HepG2 (cell line): ENCODE data around the gene ATXN7L3. TPM values are rescaled to one million over a fixed set of nuclear protein-coding genes. Genes with fewer than 3 reads are reported as not detected.
A peak's percentile ranks its signal among the peaks of the same experiment; 100 is the strongest.

ENCODE experiments used
- ATAC-seq: fragments of 200-7000 bp; cut with Tn5 transposase; 3 replicates; pipeline ENCODE4 v1.9.1; 2020; ENCODE audit warnings: mild to moderate bottlenecking, moderate library complexity
- BruUV-seq: library from RNA; stranded (reverse); fragments of 400-500 nt; replicated peaks from 2 replicates; lab custom pipeline; 2021; lab: Mats Ljungman, UMichigan
- CTCF ChIA-PET: fragments of 300-600 bp; formaldehyde crosslinking; extraction: SDS; loops from one replicate; lab custom pipeline; 2021; ENCODE audit warnings: low total read pairs, inconsistent platforms, low intra/inter-chr PET ratio; lab: Yijun Ruan, JAX
- POLR2A ChIA-PET: fragments of 350-600 bp; sonication (Branson Sonifier 250); formaldehyde crosslinking; loops from one replicate; lab custom pipeline; 2020; ENCODE audit warnings: antibody characterized with exemption, inconsistent platforms; lab: Yijun Ruan, JAX
- DNase-seq: peaks from one replicate; pipeline ENCODE4 v3.0.0-alpha.2; 2015; ENCODE audit warnings: low spot score
- FAIRE-seq: peaks from 3 replicates; lab custom pipeline; 2011; peaks lifted over from hg19 to GRCh38; lab: Jason Lieb, UNC
- H2AFZ ChIP-seq: one replicate; pipeline ENCODE4 v1.6.1; 2011; ENCODE audit warnings: low read length, inconsistent platforms
- H3K27ac ChIP-seq: fragments of 300-600 bp; 3 replicates; pipeline ENCODE4 v1.8.0; 2011; ENCODE audit warnings: mixed run types, mild to moderate bottlenecking, mixed read lengths, low read length, inconsistent platforms; ENCODE audit not compliant: insufficient read depth; ENCODE audit errors: extremely low read length
- H3K27me3 ChIP-seq, 2 experiments: fragments of 200-600 bp in 1 of 2; 2 replicates in 1 of 2; 3 replicates in 1 of 2; pipeline versions ENCODE4 v1.6.0 to v1.8.0; 2011; ENCODE audit warnings: low read length in 2 of 2, mild to moderate bottlenecking in 2 of 2, moderate library complexity in 2 of 2, inconsistent platforms in 1 of 2; ENCODE audit not compliant: insufficient read depth in 2 of 2, control insufficient read depth in 1 of 2
- H3K36me3 ChIP-seq, 2 experiments: fragments of 200-600 bp in 1 of 2; replicated peaks in 1 of 2; 2 replicates in 1 of 2; 3 replicates in 1 of 2; pipeline versions ENCODE4 v1.5.1 to v1.8.0; 2011; ENCODE audit warnings: low read length in 2 of 2, inconsistent platforms in 1 of 2; ENCODE audit not compliant: insufficient read depth in 2 of 2, control insufficient read depth in 1 of 2
- H3K4me1 ChIP-seq: 2 replicates; pipeline ENCODE4 v1.5.1; 2012; ENCODE audit warnings: low read length, inconsistent platforms; ENCODE audit not compliant: insufficient read depth
- H3K4me2 ChIP-seq: 2 replicates; pipeline ENCODE4 v1.6.0; 2011; ENCODE audit warnings: low read depth, low read length, inconsistent platforms
- H3K4me3 ChIP-seq, 3 experiments: fragments of 200-600 bp in 1 of 3; sonication (generic), shearing (Covaris generic) in 1 of 3; replicated peaks in 1 of 3; 2 replicates each; pipeline ENCODE4 v1.5.1; 2011 to 2016; ENCODE audit warnings: low read length in 3 of 3, inconsistent platforms in 2 of 3, low read depth in 2 of 3, mild to moderate bottlenecking in 2 of 3, control low read depth in 1 of 3, mixed read lengths in 1 of 3; ENCODE audit not compliant: insufficient read depth in 1 of 3
- H3K79me2 ChIP-seq: one replicate; pipeline ENCODE4 v1.6.1; 2011; ENCODE audit warnings: low read length, inconsistent platforms; ENCODE audit not compliant: insufficient read depth
- H3K9ac ChIP-seq: 2 replicates; pipeline ENCODE4 v1.6.0; 2011; ENCODE audit warnings: mild to moderate bottlenecking, low read depth, low read length, inconsistent platforms; ENCODE audit not compliant: insufficient read depth
- H3K9me3 ChIP-seq: 2 replicates; pipeline ENCODE4 v1.5.1; 2012; ENCODE audit warnings: mild to moderate bottlenecking, low read length
- H4K20me1 ChIP-seq: 2 replicates; pipeline ENCODE4 v1.6.0; 2011; ENCODE audit warnings: inconsistent platforms, mild to moderate bottlenecking, low read length, moderate library complexity; ENCODE audit not compliant: insufficient read depth
- AGO2 ChIP-seq: fragments of 200-400 bp; formaldehyde crosslinking; optimal IDR thresholded peaks from 2 replicates; pipeline ENCODE3; 2017; ENCODE audit warnings: mild to moderate bottlenecking, low read depth, low read length, moderate library complexity
- EED ChIP-seq: sonication (generic); formaldehyde crosslinking; IDR thresholded peaks from 2 replicates; pipeline ENCODE4 v1.5.0; 2020; ENCODE audit warnings: mild to moderate bottlenecking, missing genetic modification reagents
- FOXA3 ChIP-seq: IDR thresholded peaks from 2 replicates; pipeline ENCODE4 v1.6.1; 2016; ENCODE audit warnings: missing genetic modification reagents, missing compliant biosample characterization
- NCOA5 ChIP-seq: sonication (generic); formaldehyde crosslinking; IDR thresholded peaks from 2 replicates; pipeline ENCODE4 v1.4.0; 2020; ENCODE audit warnings: missing genetic modification reagents
- NFIC ChIP-seq: IDR thresholded peaks from 2 replicates; pipeline ENCODE4 v1.6.1; 2012; ENCODE audit warnings: mild to moderate bottlenecking, low read length, inconsistent platforms
- POLR2A ChIP-seq, 2 experiments: IDR thresholded peaks; 2 replicates each; pipeline ENCODE4 v1.6.1; 2011; ENCODE audit warnings: low read depth in 2 of 2, low read length in 2 of 2, mild to moderate bottlenecking in 1 of 2, moderate library complexity in 1 of 2; ENCODE audit not compliant: insufficient read depth in 1 of 2
- POLR2AphosphoS5 ChIP-seq: IDR thresholded peaks from 2 replicates; pipeline ENCODE4 v1.6.1; 2012; ENCODE audit warnings: low read depth, low read length
- POLR2G ChIP-seq: fragments of 200-400 bp; formaldehyde crosslinking; IDR thresholded peaks from 2 replicates; pipeline ENCODE4 v1.6.1; 2018; ENCODE audit warnings: mild to moderate bottlenecking, low read depth, low read length, moderate library complexity
- RBFOX2 ChIP-seq: fragments of 200-400 bp; formaldehyde crosslinking; IDR thresholded peaks from 2 replicates; pipeline ENCODE4 v1.6.1; 2017; ENCODE audit warnings: low read depth, mild to moderate bottlenecking, low read length
- ZC3H13 ChIP-seq: sonication (generic); formaldehyde crosslinking; IDR thresholded peaks from 2 replicates; pipeline ENCODE4 v1.8.1; 2023; ENCODE audit warnings: mild to moderate bottlenecking, missing genetic modification reagents, moderate library complexity
- ZNF101 ChIP-seq: sonication (generic); formaldehyde crosslinking; IDR thresholded peaks from 2 replicates; pipeline ENCODE4 v1.4.0; 2020; ENCODE audit warnings: mild to moderate bottlenecking, low read depth, missing genetic modification reagents, borderline replicate concordance
- ZNF274 ChIP-seq: sonication (generic); formaldehyde crosslinking; IDR thresholded peaks from 2 replicates; pipeline ENCODE4 v1.5.1; 2020; ENCODE audit warnings: mild to moderate bottlenecking, missing genetic modification reagents
- WGBS: methylation state at CpG from one replicate; pipeline ENCODE4 v1.1.6; 2017; ENCODE audit warnings: low lambda C conversion rate; 5-methylcytosine and 5-hydroxymethylcytosine counted together
- in situ Hi-C: cut with HindIII; loops from 2 replicates; pipeline ENCODE4 v1.10.0; 2017; ENCODE audit warnings: low pct_unique_long_range_greater_than_20kb; ENCODE audit not compliant: extremely low pct_ligation_motif_present
- intact Hi-C: fragments of 100-400 bp; cut with micrococcal nuclease; formaldehyde crosslinking; loops from one replicate; pipeline ENCODE4 v1.10.0; 2022; ENCODE audit not compliant: unreplicated experiment
- polyA plus RNA-seq, 8 experiments: library from polyadenylated mRNA; depleted of rRNA in 3 of 8; stranded (reverse) in 7 of 8; unstranded in 1 of 8; fragments of >200 nt; fragmentation: Illumina TruSeq in 4 of 8; extraction: Trizol in 4 of 8; gene quantifications; 2 replicates each; pipeline versions ENCODE4 v1.2.1 to v1.2.3, GENCODE V29; 2011 to 2016; ENCODE audit warnings: low read depth in 4 of 8, missing spikeins in 1 of 8, mixed read lengths in 1 of 8; ENCODE audit not compliant: insufficient read depth in 1 of 8
- total RNA-seq, 5 experiments: library from RNA; depleted of rRNA; stranded (reverse); fragments of >200 nt; fragmentation: Illumina TruSeq; extraction: Trizol; gene quantifications; 2 replicates each; pipeline ENCODE4 v1.2.3, GENCODE V29; 2016; ENCODE audit warnings: low read depth in 1 of 5
- TF ChIP-seq, protein P1 (sequence below): sonication (generic); formaldehyde crosslinking; IDR thresholded peaks from 2 replicates; pipeline ENCODE4 v1.4.0; 2020; ENCODE audit warnings: mild to moderate bottlenecking, missing genetic modification reagents
- TF ChIP-seq, protein P2 (sequence below): sonication (generic); formaldehyde crosslinking; IDR thresholded peaks from 2 replicates; pipeline ENCODE4 v1.9.0; 2022; ENCODE audit warnings: missing genetic modification reagents, mild to moderate bottlenecking, borderline replicate concordance
- TF ChIP-seq, protein P3 (sequence below): sonication (generic); formaldehyde crosslinking; IDR thresholded peaks from 2 replicates; pipeline ENCODE4 v1.8.1; 2022; ENCODE audit warnings: low read depth, mild to moderate bottlenecking, missing genetic modification reagents

ATXN7L3 gene
- total and polyA plus RNA-seq, 2 of the 13 experiments (the other 11 are each of a cell fraction or from before 2014, with no cell fraction given) = 44.5 to 59.1 TPM

GRCh38 chr17:44213403-44214229 is 13.9 kb upstream of the ATXN7L3 start:
- peaks cover 38 to 69% of the 10 kb centered on the region in 2 experiments for H3K36me3 ChIP-seq

More at GRCh38 chr17:44213403-44214229, 13.9 kb upstream of the ATXN7L3 start:
- no peaks in the 10 kb centered on the region for H3K9me3 ChIP-seq
- H3K4me2 ChIP-seq = no peak overlapping the region
- ATAC-seq (no peak), FAIRE-seq (no peak), DNase-seq (no peak)
- no peak overlapping the region for H2AFZ ChIP-seq
- ChIA-PET CTCF (no interaction called here), POLR2A (interaction anchor here (1.6 kb wide), 1 partner anchor 27 kb away, joined by 5 read pairs; the partner anchor contains the start of gene TMUB2)
- no peaks in the 10 kb centered on the region for H4K20me1 ChIP-seq
- no TSS peak for BruUV-seq
- peak; percentile 25; the same call in 1 of the 2 replicates for TF ChIP-seq RBFOX2
- 0 out of 4 replicates have a peak, but pooled peaks of 1 of the 2 experiments have one; percentile 27 for TF ChIP-seq POLR2A (IDR thresholded peaks at IDR 0.05; ENCODE audit: insufficient read depth in 1 of 2, low read depth in 2 of 2, low read length in 2 of 2)
- TF ChIP-seq, protein P1, sequence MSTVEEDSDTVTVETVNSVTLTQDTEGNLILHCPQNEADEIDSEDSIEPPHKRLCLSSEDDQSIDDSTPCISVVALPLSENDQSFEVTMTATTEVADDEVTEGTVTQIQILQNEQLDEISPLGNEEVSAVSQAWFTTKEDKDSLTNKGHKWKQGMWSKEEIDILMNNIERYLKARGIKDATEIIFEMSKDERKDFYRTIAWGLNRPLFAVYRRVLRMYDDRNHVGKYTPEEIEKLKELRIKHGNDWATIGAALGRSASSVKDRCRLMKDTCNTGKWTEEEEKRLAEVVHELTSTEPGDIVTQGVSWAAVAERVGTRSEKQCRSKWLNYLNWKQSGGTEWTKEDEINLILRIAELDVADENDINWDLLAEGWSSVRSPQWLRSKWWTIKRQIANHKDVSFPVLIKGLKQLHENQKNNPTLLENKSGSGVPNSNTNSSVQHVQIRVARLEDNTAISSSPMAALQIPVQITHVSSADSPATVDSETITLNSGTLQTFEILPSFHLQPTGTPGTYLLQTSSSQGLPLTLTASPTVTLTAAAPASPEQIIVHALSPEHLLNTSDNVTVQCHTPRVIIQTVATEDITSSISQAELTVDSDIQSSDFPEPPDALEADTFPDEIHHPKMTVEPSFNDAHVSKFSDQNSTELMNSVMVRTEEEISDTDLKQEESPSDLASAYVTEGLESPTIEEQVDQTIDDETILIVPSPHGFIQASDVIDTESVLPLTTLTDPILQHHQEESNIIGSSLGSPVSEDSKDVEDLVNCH (CRISPR knock-in tag) = no peak
- TF ChIP-seq EED (CRISPR knock-in tag) = 0 out of 2 replicates have a peak, but pooled peaks have one; percentile 27
- no peak for TF ChIP-seq NCOA5 (CRISPR knock-in tag)
- TF ChIP-seq ZC3H13 (CRISPR knock-in tag) = 0 out of 2 replicates have a peak, but pooled peaks have one; percentile 10
- peak; percentile 55 for TF ChIP-seq AGO2
- no peak for TF ChIP-seq ZNF274 (CRISPR knock-in tag)
- no peak for TF ChIP-seq FOXA3
- peak; percentile 21; the same call in 1 of the 2 replicates for TF ChIP-seq POLR2AphosphoS5
- TF ChIP-seq NFIC = no peak
- peak; percentile 19; the same call in 1 of the 2 replicates for TF ChIP-seq POLR2G
- TF ChIP-seq, protein P2, sequence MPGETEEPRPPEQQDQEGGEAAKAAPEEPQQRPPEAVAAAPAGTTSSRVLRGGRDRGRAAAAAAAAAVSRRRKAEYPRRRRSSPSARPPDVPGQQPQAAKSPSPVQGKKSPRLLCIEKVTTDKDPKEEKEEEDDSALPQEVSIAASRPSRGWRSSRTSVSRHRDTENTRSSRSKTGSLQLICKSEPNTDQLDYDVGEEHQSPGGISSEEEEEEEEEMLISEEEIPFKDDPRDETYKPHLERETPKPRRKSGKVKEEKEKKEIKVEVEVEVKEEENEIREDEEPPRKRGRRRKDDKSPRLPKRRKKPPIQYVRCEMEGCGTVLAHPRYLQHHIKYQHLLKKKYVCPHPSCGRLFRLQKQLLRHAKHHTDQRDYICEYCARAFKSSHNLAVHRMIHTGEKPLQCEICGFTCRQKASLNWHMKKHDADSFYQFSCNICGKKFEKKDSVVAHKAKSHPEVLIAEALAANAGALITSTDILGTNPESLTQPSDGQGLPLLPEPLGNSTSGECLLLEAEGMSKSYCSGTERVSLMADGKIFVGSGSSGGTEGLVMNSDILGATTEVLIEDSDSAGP (CRISPR knock-in tag) = 0 out of 2 replicates have a peak, but pooled peaks have one; percentile 3
- no peak for TF ChIP-seq ZNF101
- TF ChIP-seq, protein P3, sequence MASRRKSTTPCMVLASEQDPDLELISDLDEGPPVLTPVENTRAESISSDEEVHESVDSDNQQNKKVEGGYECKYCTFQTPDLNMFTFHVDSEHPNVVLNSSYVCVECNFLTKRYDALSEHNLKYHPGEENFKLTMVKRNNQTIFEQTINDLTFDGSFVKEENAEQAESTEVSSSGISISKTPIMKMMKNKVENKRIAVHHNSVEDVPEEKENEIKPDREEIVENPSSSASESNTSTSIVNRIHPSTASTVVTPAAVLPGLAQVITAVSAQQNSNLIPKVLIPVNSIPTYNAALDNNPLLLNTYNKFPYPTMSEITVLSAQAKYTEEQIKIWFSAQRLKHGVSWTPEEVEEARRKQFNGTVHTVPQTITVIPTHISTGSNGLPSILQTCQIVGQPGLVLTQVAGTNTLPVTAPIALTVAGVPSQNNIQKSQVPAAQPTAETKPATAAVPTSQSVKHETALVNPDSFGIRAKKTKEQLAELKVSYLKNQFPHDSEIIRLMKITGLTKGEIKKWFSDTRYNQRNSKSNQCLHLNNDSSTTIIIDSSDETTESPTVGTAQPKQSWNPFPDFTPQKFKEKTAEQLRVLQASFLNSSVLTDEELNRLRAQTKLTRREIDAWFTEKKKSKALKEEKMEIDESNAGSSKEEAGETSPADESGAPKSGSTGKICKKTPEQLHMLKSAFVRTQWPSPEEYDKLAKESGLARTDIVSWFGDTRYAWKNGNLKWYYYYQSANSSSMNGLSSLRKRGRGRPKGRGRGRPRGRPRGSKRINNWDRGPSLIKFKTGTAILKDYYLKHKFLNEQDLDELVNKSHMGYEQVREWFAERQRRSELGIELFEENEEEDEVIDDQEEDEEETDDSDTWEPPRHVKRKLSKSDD (CRISPR knock-in tag) = no peak
- no peak overlapping the region for H3K27ac ChIP-seq
- H3K4me3 ChIP-seq = no peak overlapping the region
- 96% methylated on average over 15 of the region's 15 CpGs for WGBS
- peaks cover 17% of the 10 kb centered on the region for H3K4me1 ChIP-seq
- H3K27me3 ChIP-seq = no peaks in the 10 kb centered on the region; a peak in 1 of 5 replicates
- H3K9ac ChIP-seq = no peak overlapping the region
- H3K79me2 ChIP-seq = peaks cover 21% of the 10 kb centered on the region
- intact Hi-C loops = no loop called here
- in situ Hi-C loops = no loop called here
